GM10248 (cell line): ENCODE measurements around the gene LATS2.
A peak's percentile ranks its signal among the peaks of the same experiment; 100 is the strongest.
"Not testable (repeated sequence)": the region's sequence is repeated elsewhere in the genome, so short reads cannot be mapped to it uniquely, and the experiment has no call there.

Experiments used
- CTCF ChIA-PET: fragments of 300-600 bp; sonication (Branson Sonifier 250); formaldehyde crosslinking; extraction: SDS; loops from one replicate; lab custom pipeline; 2021; ENCODE audit warnings: antibody characterized with exemption; lab: Yijun Ruan, JAX
- POLR2A ChIA-PET: fragments of 350-650 bp; sonication (Branson Sonifier 250); formaldehyde crosslinking; extraction: SDS; loops from one replicate; lab custom pipeline; 2020; ENCODE audit warnings: antibody characterized with exemption; lab: Yijun Ruan, JAX
- DNase-seq: peaks from one replicate; pipeline ENCODE4 v3.0.0; 2012; ENCODE audit errors: extremely low spot score
- TF ChIP-seq, protein P1 (sequence below): IDR thresholded peaks from 2 replicates; pipeline ENCODE4 v1.5.1; 2012; ENCODE audit warnings: mild to moderate bottlenecking, low read depth; ENCODE audit errors: extremely low read depth, missing control alignments, control extremely low read depth

The LATS2 gene

DNA sequence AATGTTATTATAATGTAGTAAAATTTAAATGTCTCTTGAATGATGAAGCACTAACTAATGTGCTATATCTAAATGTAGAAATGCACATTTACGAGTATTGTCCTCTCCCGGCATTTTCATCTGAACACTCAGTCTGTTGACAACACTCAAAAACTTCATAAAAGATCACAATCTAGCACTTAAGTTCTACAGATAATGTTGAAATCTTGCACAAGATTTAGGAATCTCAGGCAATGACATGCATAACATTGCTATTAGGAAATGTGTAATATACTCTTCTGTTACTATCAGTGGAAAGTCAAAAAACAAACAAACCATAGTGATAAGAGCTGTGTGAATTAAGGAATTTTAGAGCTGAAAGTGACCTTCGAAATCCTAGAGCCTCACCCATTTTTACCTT is 121.3 kb downstream of the LATS2 start:
- ChIA-PET CTCF (interaction anchor here (5.4 kb wide), 1 partner anchor 239 kb away, joined by 66 read pairs; the partner anchor contains the start of genes MRPL57 and SKA3), POLR2A (no interaction called here)
- no peak for DNase-seq
- TF ChIP-seq, protein P1, sequence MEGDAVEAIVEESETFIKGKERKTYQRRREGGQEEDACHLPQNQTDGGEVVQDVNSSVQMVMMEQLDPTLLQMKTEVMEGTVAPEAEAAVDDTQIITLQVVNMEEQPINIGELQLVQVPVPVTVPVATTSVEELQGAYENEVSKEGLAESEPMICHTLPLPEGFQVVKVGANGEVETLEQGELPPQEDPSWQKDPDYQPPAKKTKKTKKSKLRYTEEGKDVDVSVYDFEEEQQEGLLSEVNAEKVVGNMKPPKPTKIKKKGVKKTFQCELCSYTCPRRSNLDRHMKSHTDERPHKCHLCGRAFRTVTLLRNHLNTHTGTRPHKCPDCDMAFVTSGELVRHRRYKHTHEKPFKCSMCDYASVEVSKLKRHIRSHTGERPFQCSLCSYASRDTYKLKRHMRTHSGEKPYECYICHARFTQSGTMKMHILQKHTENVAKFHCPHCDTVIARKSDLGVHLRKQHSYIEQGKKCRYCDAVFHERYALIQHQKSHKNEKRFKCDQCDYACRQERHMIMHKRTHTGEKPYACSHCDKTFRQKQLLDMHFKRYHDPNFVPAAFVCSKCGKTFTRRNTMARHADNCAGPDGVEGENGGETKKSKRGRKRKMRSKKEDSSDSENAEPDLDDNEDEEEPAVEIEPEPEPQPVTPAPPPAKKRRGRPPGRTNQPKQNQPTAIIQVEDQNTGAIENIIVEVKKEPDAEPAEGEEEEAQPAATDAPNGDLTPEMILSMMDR: no peak

DNA sequence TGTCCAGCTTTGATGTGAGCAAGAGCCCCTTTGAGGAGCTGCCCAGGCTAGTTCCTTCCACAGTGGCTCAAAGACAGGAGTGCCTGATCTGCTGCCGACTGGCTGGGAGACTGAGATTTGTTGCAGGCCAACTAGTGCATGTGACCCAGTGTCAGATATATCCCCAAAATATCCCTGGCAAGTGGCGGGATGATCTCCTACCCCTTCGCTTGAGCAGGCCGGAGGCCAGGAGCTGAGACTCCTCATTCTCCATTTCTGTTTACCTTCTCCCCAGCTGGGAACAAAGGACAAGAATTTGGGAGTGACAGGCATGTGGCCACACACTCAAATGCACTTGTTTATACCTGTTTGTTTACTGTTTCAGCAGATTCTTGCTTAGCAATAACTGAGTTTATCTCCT is 121.7 kb downstream of the LATS2 start:
- DNase-seq: no peak
- TF ChIP-seq, protein P1: no peak
- CTCF ChIA-PET: no interaction called here
- POLR2A ChIA-PET: no interaction called here

GRCh38 chr13:20938302-20938701 is 123.1 kb downstream of the LATS2 start:
- ChIA-PET POLR2A (no interaction called here), CTCF (interaction anchor here (1.0 kb wide), 1 partner anchor 12 kb away, joined by 3 read pairs; no protein-coding TSS in a partner anchor)
- TF ChIP-seq, protein P1: no peak
- no peak for DNase-seq

DNA sequence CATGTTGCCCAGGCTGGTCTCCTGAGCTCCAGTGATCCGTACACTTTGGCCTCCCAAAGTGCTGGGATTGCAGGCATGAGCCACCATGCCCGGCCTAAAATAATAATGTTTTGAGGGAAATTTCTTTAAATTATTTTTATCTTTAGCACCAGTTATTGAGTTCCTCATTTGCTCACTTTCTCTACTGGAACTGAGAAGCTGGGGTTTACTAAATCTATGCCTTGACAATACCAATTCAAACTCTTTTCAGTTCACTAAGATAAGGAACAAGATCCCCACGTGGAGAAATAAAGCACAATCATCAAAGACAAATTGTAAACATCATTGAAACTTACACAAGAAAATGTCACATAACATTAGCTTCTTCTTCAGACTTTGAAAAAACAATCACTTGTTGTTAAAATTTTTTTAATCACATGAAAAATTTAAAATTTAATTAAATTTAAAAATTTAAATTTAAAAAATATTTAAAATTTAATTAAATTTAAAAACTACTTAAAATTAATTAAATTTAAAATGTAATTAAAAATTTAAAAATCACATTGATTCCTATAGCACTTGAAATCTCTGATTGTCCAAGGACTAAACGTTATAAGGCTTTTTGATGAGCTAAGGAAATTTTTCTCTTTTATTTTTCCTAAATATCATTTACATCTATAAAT is 133.7 kb downstream of the LATS2 start:
- ChIA-PET CTCF (interaction anchor here (1.1 to 13.4 kb wide), 7 partner anchors 8 to 745 kb away, joined by 3 to 165 read pairs (median 5); partner anchors contain the start of gene IL17D), POLR2A (no interaction called here)
- TF ChIP-seq, protein P1: no peak
- no peak for DNase-seq

GRCh38 chr13:20925395-20925790 is 136.0 kb downstream of the LATS2 start:
- CTCF ChIA-PET: interaction anchor here (0.6 to 13.4 kb wide), 34 partner anchors 9 to 807 kb away, joined by 3 to 165 read pairs (median 4); no protein-coding TSS in a partner anchor
- DNase-seq, POLR2A ChIA-PET: not testable (repeated sequence)

DNA sequence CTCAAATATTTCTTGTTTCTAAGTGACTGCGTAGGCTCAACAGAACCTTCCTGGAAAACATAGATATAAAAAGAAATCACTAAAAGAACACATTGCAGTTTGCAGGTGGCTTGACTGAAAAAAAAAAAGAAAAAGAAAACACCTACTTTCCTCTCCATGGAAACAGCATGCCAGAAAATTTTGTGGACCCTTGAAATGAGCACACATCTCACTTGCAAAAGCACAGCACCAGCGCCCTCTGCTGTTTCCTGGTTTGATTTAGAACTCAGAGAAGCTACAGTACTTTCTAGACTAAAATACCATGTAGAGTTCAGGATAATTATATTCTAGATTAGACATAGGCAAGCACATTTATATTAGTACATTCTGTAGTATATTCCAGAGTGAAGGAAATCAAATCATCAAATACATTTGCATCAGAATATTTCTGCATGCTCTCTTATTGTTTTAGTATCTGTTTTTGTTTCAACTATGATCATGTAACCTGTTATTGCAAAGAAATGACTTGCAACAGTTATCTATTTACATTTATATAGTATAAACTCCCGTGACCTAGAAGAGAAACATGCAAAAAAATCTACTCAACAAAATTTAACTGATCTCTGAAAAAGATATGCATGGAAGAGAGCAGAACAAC is 136.5 kb downstream of the LATS2 start:
- TF ChIP-seq, protein P1: peak; percentile 79
- CTCF ChIA-PET: interaction anchor here (0.6 to 13.4 kb wide), 31 partner anchors 8 to 806 kb away, joined by 3 to 165 read pairs (median 4); no protein-coding TSS in a partner anchor
- POLR2A ChIA-PET: no interaction called here
- peak; percentile 56 for DNase-seq

- TF ChIP-seq, protein P1: no peak
- no peak for DNase-seq
- CTCF ChIA-PET: interaction anchor here (0.7 to 13.4 kb wide), 10 partner anchors 12 to 430 kb away, joined by 3 to 165 read pairs (median 4); no protein-coding TSS in a partner anchor
- POLR2A ChIA-PET: no interaction called here
These were observed 138.1 kb downstream of the LATS2 start for GRCh38 chr13:20923272-20923671.
